ENCODE results near the gene THRB.

DNA sequence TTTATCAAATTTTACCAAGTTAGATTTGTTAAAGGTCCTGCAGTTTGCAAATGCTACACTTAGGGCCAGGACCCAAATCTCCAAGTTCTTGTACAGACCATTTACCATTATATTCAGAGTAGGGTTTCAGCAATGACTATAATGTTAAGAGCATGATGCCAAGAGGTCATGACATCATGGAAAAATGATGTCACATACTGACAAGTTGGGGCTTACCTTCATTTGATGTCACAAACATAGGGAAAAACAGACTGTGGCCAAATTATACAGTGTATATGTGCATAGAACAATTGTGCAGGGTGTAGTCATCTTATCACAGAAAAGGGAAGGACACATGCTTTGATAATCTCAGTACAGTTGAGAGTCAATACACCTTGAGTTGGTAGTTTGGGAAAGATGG, 10.1 kb upstream of the THRB start:
- TF ChIP-seq, protein P1, sequence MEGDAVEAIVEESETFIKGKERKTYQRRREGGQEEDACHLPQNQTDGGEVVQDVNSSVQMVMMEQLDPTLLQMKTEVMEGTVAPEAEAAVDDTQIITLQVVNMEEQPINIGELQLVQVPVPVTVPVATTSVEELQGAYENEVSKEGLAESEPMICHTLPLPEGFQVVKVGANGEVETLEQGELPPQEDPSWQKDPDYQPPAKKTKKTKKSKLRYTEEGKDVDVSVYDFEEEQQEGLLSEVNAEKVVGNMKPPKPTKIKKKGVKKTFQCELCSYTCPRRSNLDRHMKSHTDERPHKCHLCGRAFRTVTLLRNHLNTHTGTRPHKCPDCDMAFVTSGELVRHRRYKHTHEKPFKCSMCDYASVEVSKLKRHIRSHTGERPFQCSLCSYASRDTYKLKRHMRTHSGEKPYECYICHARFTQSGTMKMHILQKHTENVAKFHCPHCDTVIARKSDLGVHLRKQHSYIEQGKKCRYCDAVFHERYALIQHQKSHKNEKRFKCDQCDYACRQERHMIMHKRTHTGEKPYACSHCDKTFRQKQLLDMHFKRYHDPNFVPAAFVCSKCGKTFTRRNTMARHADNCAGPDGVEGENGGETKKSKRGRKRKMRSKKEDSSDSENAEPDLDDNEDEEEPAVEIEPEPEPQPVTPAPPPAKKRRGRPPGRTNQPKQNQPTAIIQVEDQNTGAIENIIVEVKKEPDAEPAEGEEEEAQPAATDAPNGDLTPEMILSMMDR (IDR thresholded peaks at IDR 0.05 in 8 of 11, conservative IDR thresholded peaks at IDR 0.05 in 3 of 11): no peak
- TF ChIP-seq POLR2A (IDR thresholded peaks at IDR 0.05) (no peak), POLR2AphosphoS5 (IDR thresholded peaks at IDR 0.05) (no peak)
